HepG2 (cell line): ENCODE data around the gene CCDC117.

Experiments used
- ESRRA ChIP-seq: sonication (generic); formaldehyde crosslinking; IDR thresholded peaks from 2 replicates; pipeline ENCODE4 v1.5.1; 2020; ENCODE audit warnings: mild to moderate bottlenecking, low read depth, missing genetic modification reagents
- MTA3 ChIP-seq: sonication (generic); formaldehyde crosslinking; IDR thresholded peaks from 2 replicates; pipeline ENCODE4 v1.4.0; 2020; ENCODE audit warnings: missing genetic modification reagents
- NFIC ChIP-seq: IDR thresholded peaks from 2 replicates; pipeline ENCODE4 v1.6.1; 2012; ENCODE audit warnings: mild to moderate bottlenecking, low read length, inconsistent platforms
- POLR2A ChIP-seq, 2 experiments: IDR thresholded peaks; 2 replicates each; pipeline ENCODE4 v1.6.1; 2011; ENCODE audit warnings: low read depth in 2 of 2, low read length in 2 of 2, mild to moderate bottlenecking in 1 of 2, moderate library complexity in 1 of 2; ENCODE audit not compliant: insufficient read depth in 1 of 2
- POLR2AphosphoS5 ChIP-seq: IDR thresholded peaks from 2 replicates; pipeline ENCODE4 v1.6.1; 2012; ENCODE audit warnings: low read depth, low read length
- SPEN ChIP-seq: sonication (generic); formaldehyde crosslinking; IDR thresholded peaks from 2 replicates; pipeline ENCODE4 v1.5.1; 2020; ENCODE audit warnings: low read depth, mild to moderate bottlenecking, missing genetic modification reagents
- ZNF232 ChIP-seq: sonication (generic); formaldehyde crosslinking; IDR thresholded peaks from 2 replicates; pipeline ENCODE4 v1.4.0; 2020; ENCODE audit warnings: missing genetic modification reagents, borderline replicate concordance
- TF ChIP-seq, protein P1 (sequence below): sonication (generic); formaldehyde crosslinking; IDR thresholded peaks from 2 replicates; pipeline ENCODE4 v1.4.0; 2020; ENCODE audit warnings: missing genetic modification reagents
- TF ChIP-seq, protein P2 (sequence below): sonication (generic); formaldehyde crosslinking; IDR thresholded peaks from 2 replicates; pipeline ENCODE4 v1.5.0; 2020; ENCODE audit warnings: mild to moderate bottlenecking, missing genetic modification reagents, moderate library complexity

DNA sequence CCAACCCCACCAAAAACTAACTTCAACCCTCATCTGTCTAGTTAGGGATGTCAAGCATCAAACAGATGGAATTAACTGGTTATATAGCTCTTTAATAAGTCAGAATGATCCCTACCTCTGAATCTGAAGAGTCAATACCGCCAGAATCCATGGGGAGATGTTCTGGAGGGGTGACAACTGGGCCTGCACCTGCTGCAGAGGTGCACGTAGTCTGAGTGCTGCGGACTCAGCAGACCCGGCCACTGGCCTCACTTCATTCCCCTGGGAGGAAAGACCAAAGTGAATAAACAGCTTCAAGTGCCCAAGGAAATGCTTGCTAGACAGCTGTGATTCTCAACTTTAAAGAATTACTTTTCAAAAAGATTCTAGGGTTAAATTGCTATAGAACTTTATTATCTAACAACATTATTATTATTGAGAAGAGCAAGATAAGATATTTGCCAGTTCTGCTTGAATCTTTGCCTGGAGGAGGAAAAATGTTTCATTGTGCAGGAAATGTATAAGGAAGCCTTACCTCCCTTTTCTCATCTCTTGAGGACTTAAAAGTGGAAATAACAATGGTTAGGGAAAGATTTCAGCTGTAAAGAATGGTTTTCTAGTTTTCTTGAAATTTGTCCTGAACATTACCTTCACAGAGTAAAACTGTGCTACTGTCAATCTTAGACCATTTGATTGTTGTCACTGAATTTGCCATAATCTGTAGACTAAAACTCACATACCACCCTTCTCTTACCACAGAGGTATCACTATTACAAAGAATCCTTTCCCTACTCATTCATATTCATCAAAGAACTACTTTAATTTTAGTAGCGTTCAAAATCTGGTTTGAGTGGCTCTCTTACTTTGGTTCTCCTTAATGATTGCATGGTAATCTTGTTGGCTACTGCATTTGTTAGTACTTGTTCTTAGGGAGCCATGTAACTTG is 23.7 kb downstream of the CCDC117 start:
- TF ChIP-seq ESRRA: no peak
- TF ChIP-seq, protein P1, sequence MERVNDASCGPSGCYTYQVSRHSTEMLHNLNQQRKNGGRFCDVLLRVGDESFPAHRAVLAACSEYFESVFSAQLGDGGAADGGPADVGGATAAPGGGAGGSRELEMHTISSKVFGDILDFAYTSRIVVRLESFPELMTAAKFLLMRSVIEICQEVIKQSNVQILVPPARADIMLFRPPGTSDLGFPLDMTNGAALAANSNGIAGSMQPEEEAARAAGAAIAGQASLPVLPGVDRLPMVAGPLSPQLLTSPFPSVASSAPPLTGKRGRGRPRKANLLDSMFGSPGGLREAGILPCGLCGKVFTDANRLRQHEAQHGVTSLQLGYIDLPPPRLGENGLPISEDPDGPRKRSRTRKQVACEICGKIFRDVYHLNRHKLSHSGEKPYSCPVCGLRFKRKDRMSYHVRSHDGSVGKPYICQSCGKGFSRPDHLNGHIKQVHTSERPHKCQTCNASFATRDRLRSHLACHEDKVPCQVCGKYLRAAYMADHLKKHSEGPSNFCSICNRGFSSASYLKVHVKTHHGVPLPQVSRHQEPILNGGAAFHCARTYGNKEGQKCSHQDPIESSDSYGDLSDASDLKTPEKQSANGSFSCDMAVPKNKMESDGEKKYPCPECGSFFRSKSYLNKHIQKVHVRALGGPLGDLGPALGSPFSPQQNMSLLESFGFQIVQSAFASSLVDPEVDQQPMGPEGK (CRISPR knock-in tag): no peak
- TF ChIP-seq ZNF232: no peak
- TF ChIP-seq, protein P2, sequence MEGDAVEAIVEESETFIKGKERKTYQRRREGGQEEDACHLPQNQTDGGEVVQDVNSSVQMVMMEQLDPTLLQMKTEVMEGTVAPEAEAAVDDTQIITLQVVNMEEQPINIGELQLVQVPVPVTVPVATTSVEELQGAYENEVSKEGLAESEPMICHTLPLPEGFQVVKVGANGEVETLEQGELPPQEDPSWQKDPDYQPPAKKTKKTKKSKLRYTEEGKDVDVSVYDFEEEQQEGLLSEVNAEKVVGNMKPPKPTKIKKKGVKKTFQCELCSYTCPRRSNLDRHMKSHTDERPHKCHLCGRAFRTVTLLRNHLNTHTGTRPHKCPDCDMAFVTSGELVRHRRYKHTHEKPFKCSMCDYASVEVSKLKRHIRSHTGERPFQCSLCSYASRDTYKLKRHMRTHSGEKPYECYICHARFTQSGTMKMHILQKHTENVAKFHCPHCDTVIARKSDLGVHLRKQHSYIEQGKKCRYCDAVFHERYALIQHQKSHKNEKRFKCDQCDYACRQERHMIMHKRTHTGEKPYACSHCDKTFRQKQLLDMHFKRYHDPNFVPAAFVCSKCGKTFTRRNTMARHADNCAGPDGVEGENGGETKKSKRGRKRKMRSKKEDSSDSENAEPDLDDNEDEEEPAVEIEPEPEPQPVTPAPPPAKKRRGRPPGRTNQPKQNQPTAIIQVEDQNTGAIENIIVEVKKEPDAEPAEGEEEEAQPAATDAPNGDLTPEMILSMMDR: no peak
- peak in 1 of 2 experiments; percentile 39; a peak in 2 of 4 replicates for TF ChIP-seq POLR2A (IDR thresholded peaks at IDR 0.05; ENCODE audit: insufficient read depth in 1 of 2, low read depth in 2 of 2, low read length in 2 of 2)
- no peak for TF ChIP-seq NFIC
- no peak for TF ChIP-seq MTA3 (CRISPR knock-in tag)
- peak; percentile 60 for TF ChIP-seq POLR2AphosphoS5
- no peak for TF ChIP-seq SPEN (CRISPR knock-in tag)
